ENCODE data around the gene NRXN3. TPM values are rescaled to one million over a fixed set of nuclear protein-coding genes. Genes with fewer than 3 reads are reported as not detected.

NRXN3 gene
- total and polyA plus RNA-seq, 2 of the 13 experiments (the other 11 are each of a cell fraction or from before 2014, with no cell fraction given), result 0.03 TPM; not detected in 1

- Histone ChIP-seq H3K4me3 (replicated peaks in 1 of 3; ENCODE audit: insufficient read depth in 1 of 3, low read depth in 2 of 3, low read length in 3 of 3) (no peak overlapping the region), H3K4me2 (ENCODE audit: low read depth, low read length) (no peak overlapping the region), H3K27ac (ENCODE audit: extremely low read length, insufficient read depth, low read length) (no peak overlapping the region), H3K4me1 (ENCODE audit: insufficient read depth, low read length) (no peaks in the 10 kb centered on the region), H3K9me3 (ENCODE audit: low read length) (no peaks in the 10 kb centered on the region), H3K79me2 (ENCODE audit: insufficient read depth, low read length) (no peaks in the 10 kb centered on the region), H3K27me3 (ENCODE audit: control insufficient read depth in 1 of 2, insufficient read depth in 2 of 2, low read length in 2 of 2) (no peaks in the 10 kb centered on the region; a peak in 1 of 5 replicates), H3K36me3 (replicated peaks in 1 of 2; ENCODE audit: control insufficient read depth in 1 of 2, insufficient read depth in 2 of 2, low read length in 2 of 2) (no peaks in the 10 kb centered on the region), H2AFZ (ENCODE audit: low read length) (no peak overlapping the region), H3K9ac (ENCODE audit: insufficient read depth, low read depth, low read length) (no peak overlapping the region), H4K20me1 (ENCODE audit: insufficient read depth, low read length) (no peaks in the 10 kb centered on the region)
- ChIA-PET CTCF (ENCODE audit: low intra/inter-chr PET ratio, low total read pairs) (no interaction called here), POLR2A (no interaction called here)
- TF ChIP-seq ZNF225 (CRISPR knock-in tag; IDR thresholded peaks at IDR 0.05) (no peak), TBX2 (CRISPR knock-in tag; IDR thresholded peaks at IDR 0.05; ENCODE audit: borderline replicate concordance) (no peak), ATF5 (CRISPR knock-in tag; IDR thresholded peaks at IDR 0.05; ENCODE audit: low read depth) (no peak), KAT8 (CRISPR knock-in tag; IDR thresholded peaks at IDR 0.05) (no peak), ZNF737 (CRISPR knock-in tag; IDR thresholded peaks at IDR 0.05; ENCODE audit: borderline replicate concordance) (no peak), ZNF354B (CRISPR knock-in tag; IDR thresholded peaks at IDR 0.05) (no peak), MIXL1 (CRISPR knock-in tag; IDR thresholded peaks at IDR 0.05) (no peak), CCDC6 (CRISPR knock-in tag; IDR thresholded peaks at IDR 0.05) (no peak), FOSL2 (CRISPR knock-in tag; IDR thresholded peaks at IDR 0.05) (no peak), ZNF597 (CRISPR knock-in tag; IDR thresholded peaks at IDR 0.05) (no peak), ZNF484 (CRISPR knock-in tag; IDR thresholded peaks at IDR 0.05; ENCODE audit: borderline replicate concordance, low read depth) (no peak), PRMT3 (CRISPR knock-in tag; IDR thresholded peaks at IDR 0.05; ENCODE audit: borderline replicate concordance, low read depth) (no peak), ZNF382 (CRISPR knock-in tag; IDR thresholded peaks at IDR 0.05; ENCODE audit: borderline replicate concordance) (no peak), GFI1 (CRISPR knock-in tag; IDR thresholded peaks at IDR 0.05; ENCODE audit: borderline replicate concordance) (no peak), EP300 (IDR thresholded peaks at IDR 0.05; ENCODE audit: low read depth in 2 of 2, low read length in 2 of 2) (no peak), EP300 (CRISPR knock-in tag; IDR thresholded peaks at IDR 0.05; ENCODE audit: borderline replicate concordance) (no peak)
- no peak for DNase-seq (ENCODE audit: low spot score)
- FAIRE-seq, result no peak
- in situ Hi-C loops (cut with HindIII; ENCODE audit: extremely low pct_ligation_motif_present, low pct_unique_long_range_greater_than_20kb), result no loop called here
- ATAC-seq, result no peak
- BruUV-seq (replicated peaks), result no TSS peak
- WGBS (ENCODE audit: low lambda C conversion rate), result 8% methylated on average over 1 of the region's 1 CpG
- intact Hi-C loops (cut with micrococcal nuclease; ENCODE audit: unreplicated experiment), result no loop called here
These were observed 75.1 kb downstream of the NRXN3 start for GRCh38 chr14:78245238-78245637.

Measured in HepG2 (cell line).